ENCODE data around the gene PLA2G4C.

- TF ChIP-seq CTCF (IDR thresholded peaks at IDR 0.05) = no peak
- no peak for TF ChIP-seq POLR2AphosphoS5 (IDR thresholded peaks at IDR 0.05)
These were observed 1.4 kb downstream of the PLA2G4C start for GRCh38 chr19:48108997-48109782.
